GM18870 (cell line): ENCODE results near the gene CSF1R.

Source experiments
- ATAC-seq: cut with Tn5 transposase; IDR thresholded peaks from one replicate; pipeline ENCODE4 v1.9.1; 2021; ENCODE audit warnings: moderate library complexity; ENCODE audit not compliant: unreplicated experiment

CSF1R gene

GRCh38 chr5:150085950-150086715, at the start of gene CSF1R:
CSF1R (minus strand) TSS chr5:150086554; CDS start chr5:150086427, 127 bp downstream.
- ATAC-seq = no peak

- ATAC-seq = no peak
Observed at GRCh38 chr5:150135557-150136304, 49.4 kb upstream of the CSF1R start.

- no peak for ATAC-seq
Observed at GRCh38 chr5:150134198-150134588, 47.8 kb upstream of the CSF1R start.

DNA sequence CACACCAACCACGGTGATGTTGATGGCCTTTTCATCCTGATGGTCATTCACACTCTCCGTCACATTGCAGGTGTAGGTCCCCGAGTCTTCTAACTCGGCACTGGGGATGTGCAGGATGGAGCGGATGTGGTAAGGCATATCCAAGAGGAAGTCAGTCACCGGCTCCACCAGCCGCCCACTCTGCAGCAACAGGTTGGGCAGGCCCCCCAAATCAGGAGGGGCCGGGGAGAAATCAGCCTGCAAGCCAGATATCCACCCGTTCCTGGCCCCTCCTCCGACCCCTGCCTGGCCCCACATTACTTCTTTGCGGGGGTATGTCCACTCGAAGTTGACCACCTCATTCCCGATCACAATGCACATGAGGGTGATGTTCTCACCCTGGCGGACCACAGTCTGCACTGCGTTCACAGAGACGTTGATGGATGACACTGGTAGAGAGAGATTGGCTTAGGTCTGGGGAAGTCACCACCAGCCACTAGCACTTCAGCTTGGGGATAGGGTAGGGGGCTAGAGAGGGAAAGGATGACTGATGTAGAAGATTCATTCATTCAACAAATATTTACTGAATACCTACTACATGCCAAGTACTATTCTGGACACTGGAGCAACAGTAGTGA, 47.3 kb upstream of the CSF1R start:
- ATAC-seq = no peak

- no peak for ATAC-seq
Observed at GRCh38 chr5:150132740-150133139, 46.4 kb upstream of the CSF1R start.

DNA sequence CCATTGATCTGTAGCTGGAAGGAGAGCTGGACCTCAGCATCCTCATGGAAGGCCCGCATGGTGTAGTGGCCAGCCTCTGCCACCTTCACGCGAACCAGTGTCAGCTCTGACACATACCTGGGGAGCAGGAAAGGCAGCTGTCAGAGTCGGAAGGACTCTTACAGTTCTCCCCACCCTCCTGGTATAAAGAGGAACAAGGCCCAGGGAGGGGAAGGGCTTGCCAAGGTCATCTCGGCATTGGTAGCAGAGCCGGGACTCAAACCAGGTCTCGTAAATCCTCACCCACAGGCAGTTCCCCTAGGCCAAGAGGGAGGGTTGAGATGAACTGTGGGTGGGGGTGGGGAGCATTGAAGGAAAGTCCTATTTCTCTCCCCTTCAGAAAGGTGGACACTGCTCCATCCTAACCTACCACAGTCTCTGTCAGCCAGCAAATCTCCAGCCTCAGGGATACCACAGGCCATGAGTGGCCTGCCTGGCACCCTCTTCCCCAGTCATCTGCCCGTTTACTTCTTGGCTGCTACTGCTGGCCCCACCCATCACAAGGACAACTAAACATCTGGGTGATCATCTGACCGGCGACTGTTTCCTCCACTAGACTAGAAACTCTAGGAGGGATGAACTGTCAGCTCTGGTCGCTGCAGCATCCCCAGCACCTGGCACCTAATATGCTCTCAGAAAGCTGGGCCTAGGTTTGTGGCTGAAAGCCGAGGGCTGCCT, 45.8 kb upstream of the CSF1R start:
- no peak for ATAC-seq

GRCh38 chr5:150131461-150131860, 45.1 kb upstream of the CSF1R start:
- no peak for ATAC-seq

GRCh38 chr5:150130493-150130922, 44.2 kb upstream of the CSF1R start:
- no peak for ATAC-seq

GRCh38 chr5:150129813-150130492, 43.6 kb upstream of the CSF1R start:
- ATAC-seq = no peak

GRCh38 chr5:150129454-150129812, 43.1 kb upstream of the CSF1R start:
- no peak for ATAC-seq

- ATAC-seq = no peak
Observed at GRCh38 chr5:150126921-150127265, 40.5 kb upstream of the CSF1R start.

- no peak for ATAC-seq
Observed at GRCh38 chr5:150126199-150126920, 40.0 kb upstream of the CSF1R start.

DNA sequence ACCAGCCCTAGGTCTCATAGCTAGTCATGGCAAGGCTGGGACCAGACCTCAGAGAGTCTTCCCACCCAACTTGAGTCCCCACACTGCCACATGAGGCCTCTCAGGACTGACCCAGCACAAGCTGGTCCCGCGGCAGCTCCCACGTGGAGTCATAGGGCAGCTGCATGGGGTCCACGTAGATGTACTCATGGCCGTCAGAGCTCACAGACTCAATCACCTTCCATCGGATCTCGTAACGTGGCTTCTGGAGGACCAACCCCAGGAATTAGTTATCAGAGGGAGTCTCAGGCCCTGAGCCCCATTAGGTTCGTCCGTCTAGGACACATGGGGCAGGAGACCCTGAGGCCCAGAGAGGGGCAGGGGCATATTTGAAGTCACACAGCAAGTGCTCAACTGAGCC, 39.0 kb upstream of the CSF1R start:
- no peak for ATAC-seq

DNA sequence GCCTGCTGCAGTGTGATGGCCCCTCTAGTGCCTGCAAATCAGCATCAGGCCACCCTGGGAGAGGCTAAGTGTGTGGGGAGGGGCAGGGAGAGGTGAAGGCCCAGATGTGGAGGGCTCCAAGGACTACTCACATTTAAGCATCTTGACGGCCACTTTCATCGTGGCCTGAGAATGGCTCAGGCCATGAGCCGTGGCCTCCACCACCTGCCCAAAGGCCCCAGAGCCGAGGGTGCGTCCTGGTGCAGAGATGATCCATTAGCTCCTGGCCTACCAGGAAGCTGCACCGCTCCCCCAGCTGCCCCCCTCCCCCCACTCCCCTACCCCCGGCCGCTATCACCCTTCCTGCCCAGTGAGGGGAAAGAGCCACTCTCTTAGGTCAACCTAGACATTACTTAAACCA, 38.2 kb upstream of the CSF1R start:
- no peak for ATAC-seq

DNA sequence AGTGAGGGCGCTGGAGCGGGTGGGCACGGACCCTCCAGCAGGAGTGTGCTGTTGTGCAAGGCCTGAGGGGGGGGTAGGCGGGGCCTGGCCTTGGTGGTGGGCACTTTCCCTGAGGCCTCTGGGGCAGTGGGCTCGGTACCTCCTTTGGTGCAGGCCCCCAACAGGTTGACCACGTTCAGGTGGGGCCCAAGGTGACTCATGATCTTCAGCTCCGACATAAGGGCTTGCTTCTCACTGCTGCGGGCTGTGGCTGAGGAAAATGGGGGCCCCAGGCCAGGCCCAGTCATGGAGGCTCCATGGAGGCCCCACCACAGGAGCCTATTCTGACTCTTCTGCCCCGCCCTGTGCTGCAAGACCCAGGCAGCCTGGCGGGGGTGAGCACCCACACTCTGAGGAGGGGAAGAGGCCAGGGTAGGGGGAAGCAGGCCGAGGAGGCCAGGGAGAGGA, 37.8 kb upstream of the CSF1R start:
- no peak for ATAC-seq

GRCh38 chr5:150123542-150123941, 37.2 kb upstream of the CSF1R start:
- no peak for ATAC-seq

GRCh38 chr5:150122536-150123481, 36.5 kb upstream of the CSF1R start:
- ATAC-seq = no peak

DNA sequence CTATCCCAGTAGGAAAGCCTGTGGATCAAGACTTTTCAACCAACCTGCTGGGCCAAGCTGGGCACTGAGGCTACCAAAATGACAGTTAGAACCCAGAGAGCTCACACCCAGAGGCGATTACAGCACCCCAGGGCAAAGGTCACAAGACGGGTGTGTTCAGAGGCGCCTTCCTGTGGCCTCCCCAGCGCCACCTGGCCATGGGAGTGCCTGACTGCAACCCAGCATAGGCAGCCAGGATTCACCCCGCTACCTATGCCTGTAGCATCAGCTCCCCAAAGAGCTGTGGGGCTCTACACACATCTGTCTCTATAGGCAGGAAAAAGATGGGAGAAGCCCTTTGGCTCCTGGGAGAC, 35.8 kb upstream of the CSF1R start:
- no peak for ATAC-seq
